ENCODE measurements around the gene NRAP. TPM values are rescaled to one million over a fixed set of nuclear protein-coding genes. Genes with fewer than 3 reads are reported as not detected.

The NRAP gene
- total RNA-seq, 4 donors from 2014 or later, result 0.16 to 12.3 (median 1.1) TPM; not detected in 1

DNA sequence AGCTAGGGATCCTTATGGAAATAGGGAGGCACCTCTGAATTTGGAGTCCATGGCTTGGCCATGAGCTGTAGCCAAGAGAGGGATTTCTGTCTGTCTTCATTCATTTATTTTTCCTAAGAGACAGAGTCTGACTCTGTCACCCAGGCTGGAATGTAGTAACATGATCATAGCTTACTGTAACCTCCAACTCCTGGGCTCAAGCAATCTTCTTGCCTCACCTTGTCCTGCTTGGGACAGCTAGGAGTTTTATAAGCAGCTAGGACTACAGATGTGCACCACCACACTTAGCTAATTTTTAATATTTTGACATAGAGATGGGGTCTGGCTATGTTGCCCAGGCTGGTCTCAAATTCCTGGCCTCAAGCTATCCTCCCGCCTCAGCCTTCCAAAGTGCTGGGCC is 119.4 kb downstream of the NRAP start:
- no peak overlapping the region for H3K27ac ChIP-seq
- no peak for TF ChIP-seq POLR2AphosphoS5 (IDR thresholded peaks at IDR 0.05)
- TF ChIP-seq POLR2A (IDR thresholded peaks at IDR 0.05), result no peak
- no peak for TF ChIP-seq CTCF (IDR thresholded peaks at IDR 0.05)
- TF ChIP-seq EP300 (IDR thresholded peaks at IDR 0.05; ENCODE audit: low read depth), result no peak
- no peak overlapping the region for H3K4me3 ChIP-seq
- H3K4me1 ChIP-seq, result peaks cover 0 to 4% (median 0%) of the 10 kb centered on the region in 4 donors
- no peaks in the 10 kb centered on the region for H3K36me3 ChIP-seq
- intact Hi-C loops (cut with DNase I; ENCODE audit: low total_unique reads), result no loop called here
- no peaks in the 10 kb centered on the region for H3K27me3 ChIP-seq
- 94 to 100% methylated on average over 1 of the region's 1 CpG for WGBS, 2 donors (ENCODE audit: low coverage in 1 of 2)
- DNase-seq, result no peak
- H3K9me3 ChIP-seq, result no peaks in the 10 kb centered on the region
- in situ Hi-C loops (cut with MboI; ENCODE audit: low pct_ligation_motif_present in 1 of 4, low pct_unique_long_range_greater_than_20kb in 1 of 4, low sequenced_read_pairs in 3 of 4), result no loop called here

- Histone ChIP-seq H3K9me3 (no peaks in the 10 kb centered on the region), H3K27me3 (no peaks in the 10 kb centered on the region), H3K27ac (no peak overlapping the region), H3K4me3 (no peak overlapping the region), H3K36me3 (no peaks in the 10 kb centered on the region), H3K4me1 (peaks cover 0 to 4% (median 0%) of the 10 kb centered on the region in 4 donors)
- no peak for DNase-seq
- intact Hi-C loops (cut with DNase I; ENCODE audit: low total_unique reads), result no loop called here
- 81 to 88% methylated on average over 5 of the region's 5 CpGs for WGBS, 2 donors (ENCODE audit: low coverage in 1 of 2)
- TF ChIP-seq EP300 (IDR thresholded peaks at IDR 0.05; ENCODE audit: low read depth), result no peak
- no peak for TF ChIP-seq POLR2A (IDR thresholded peaks at IDR 0.05)
- TF ChIP-seq POLR2AphosphoS5 (IDR thresholded peaks at IDR 0.05), result no peak
- no peak for TF ChIP-seq CTCF (IDR thresholded peaks at IDR 0.05)
- in situ Hi-C loops (cut with MboI; ENCODE audit: low pct_ligation_motif_present in 1 of 4, low pct_unique_long_range_greater_than_20kb in 1 of 4, low sequenced_read_pairs in 3 of 4), result no loop called here
Measured at GRCh38 chr10:113543107-113543955, 120.5 kb downstream of the NRAP start.

DNA sequence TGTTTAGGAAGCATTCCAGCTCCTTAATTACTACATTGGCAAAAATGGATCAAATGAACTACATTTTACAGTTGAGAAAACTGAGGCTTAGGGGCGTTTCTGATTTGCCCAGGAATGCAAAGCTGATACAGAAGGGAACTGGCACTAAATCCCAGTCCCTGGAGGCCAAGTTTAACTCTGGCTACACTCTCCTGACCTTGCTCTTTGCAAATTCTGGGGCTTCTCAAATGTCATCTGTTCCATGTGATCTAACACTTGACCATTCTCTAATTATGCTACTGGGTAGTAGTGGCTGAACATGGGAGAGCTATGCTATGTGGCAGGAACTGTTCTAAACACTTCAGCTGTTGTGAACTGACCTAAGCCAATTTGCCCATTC is 122.3 kb downstream of the NRAP start:
- no peaks in the 10 kb centered on the region for H3K9me3 ChIP-seq
- no peak overlapping the region for H3K27ac ChIP-seq
- intact Hi-C loops (cut with DNase I; ENCODE audit: low total_unique reads) (no loop called here), in situ Hi-C loops (cut with MboI; ENCODE audit: low pct_ligation_motif_present in 1 of 4, low pct_unique_long_range_greater_than_20kb in 1 of 4, low sequenced_read_pairs in 3 of 4) (no loop called here)
- WGBS, 2 donors (ENCODE audit: low coverage in 1 of 2), result 34% methylated on average over 1 of the region's 1 CpG; no CpG with 5 or more reads in 1 of the 2 donors
- no peaks in the 10 kb centered on the region for H3K36me3 ChIP-seq
- H3K4me3 ChIP-seq, result no peak overlapping the region
- TF ChIP-seq POLR2AphosphoS5 (IDR thresholded peaks at IDR 0.05), result no peak
- no peak for TF ChIP-seq CTCF (IDR thresholded peaks at IDR 0.05)
- TF ChIP-seq POLR2A (IDR thresholded peaks at IDR 0.05), result no peak
- no peak for TF ChIP-seq EP300 (IDR thresholded peaks at IDR 0.05; ENCODE audit: low read depth)
- DNase-seq, result no peak
- peaks cover 0 to 4% (median 0%) of the 10 kb centered on the region in 4 donors for H3K4me1 ChIP-seq
- H3K27me3 ChIP-seq, result no peaks in the 10 kb centered on the region

GRCh38 chr10:113540845-113541548 is 122.8 kb downstream of the NRAP start:
- WGBS, 2 donors (ENCODE audit: low coverage in 1 of 2), result 47 to 64% methylated on average over 5 to 7 of the region's 7 CpGs

More at GRCh38 chr10:113540845-113541548, 122.8 kb downstream of the NRAP start:
- H3K36me3 ChIP-seq, result no peaks in the 10 kb centered on the region
- intact Hi-C loops (cut with DNase I; ENCODE audit: low total_unique reads), result no loop called here
- H3K27me3 ChIP-seq, result no peaks in the 10 kb centered on the region
- no peak overlapping the region for H3K4me3 ChIP-seq
- no peak overlapping the region for H3K27ac ChIP-seq
- H3K9me3 ChIP-seq, result no peaks in the 10 kb centered on the region
- in situ Hi-C loops (cut with MboI; ENCODE audit: low pct_ligation_motif_present in 1 of 4, low pct_unique_long_range_greater_than_20kb in 1 of 4, low sequenced_read_pairs in 3 of 4), result no loop called here
- H3K4me1 ChIP-seq, result peaks cover 0 to 4% (median 0%) of the 10 kb centered on the region in 4 donors
- TF ChIP-seq POLR2AphosphoS5 (IDR thresholded peaks at IDR 0.05), result no peak
- TF ChIP-seq POLR2A (IDR thresholded peaks at IDR 0.05), result no peak
- no peak for TF ChIP-seq CTCF (IDR thresholded peaks at IDR 0.05)
- TF ChIP-seq EP300 (IDR thresholded peaks at IDR 0.05; ENCODE audit: low read depth), result no peak
- no peak for DNase-seq

All from transverse colon (tissue), 4 donors.